Effector CD4-positive, alpha-beta T cell (primary cell): ENCODE data around the gene KCNJ13.
"Not testable (repeated sequence)": the region's sequence is repeated elsewhere in the genome, so short reads cannot be mapped to it uniquely, and the experiment has no call there.

ENCODE experiments used
- DNase-seq: peaks from one replicate; pipeline ENCODE4 v3.0.0-alpha.2; 2020

Gene KCNJ13

GRCh38 chr2:232761301-232761907, 15.0 kb downstream of the KCNJ13 start:
- no peak for DNase-seq

GRCh38 chr2:232757905-232758304, 18.5 kb downstream of the KCNJ13 start:
- no peak for DNase-seq

DNA sequence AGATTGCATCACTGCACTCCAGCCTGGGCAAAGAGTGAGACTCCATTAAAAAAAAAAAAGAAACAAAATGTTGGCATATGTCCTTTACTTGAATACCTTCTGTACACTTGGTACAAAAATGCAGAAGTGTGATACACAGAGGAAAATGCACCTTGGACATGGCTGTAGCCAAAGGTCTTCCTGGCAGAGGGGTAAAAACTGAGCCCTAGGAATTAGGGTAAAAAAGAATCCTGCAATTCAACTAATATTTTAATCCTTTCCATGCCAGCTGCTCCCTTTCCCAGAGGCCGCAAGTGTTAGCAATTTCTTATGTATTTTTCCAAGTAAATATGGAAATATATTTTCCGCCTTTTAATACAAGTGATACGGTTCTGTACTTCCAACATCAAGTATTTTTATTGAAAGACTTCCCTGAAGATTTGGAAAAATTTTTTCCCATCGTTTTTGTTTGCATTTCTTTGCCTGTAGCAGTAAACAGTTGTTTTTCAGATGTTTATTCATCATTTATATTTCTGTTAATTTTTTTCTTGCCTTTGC, 26.2 kb downstream of the KCNJ13 start:
- no peak for DNase-seq

DNA sequence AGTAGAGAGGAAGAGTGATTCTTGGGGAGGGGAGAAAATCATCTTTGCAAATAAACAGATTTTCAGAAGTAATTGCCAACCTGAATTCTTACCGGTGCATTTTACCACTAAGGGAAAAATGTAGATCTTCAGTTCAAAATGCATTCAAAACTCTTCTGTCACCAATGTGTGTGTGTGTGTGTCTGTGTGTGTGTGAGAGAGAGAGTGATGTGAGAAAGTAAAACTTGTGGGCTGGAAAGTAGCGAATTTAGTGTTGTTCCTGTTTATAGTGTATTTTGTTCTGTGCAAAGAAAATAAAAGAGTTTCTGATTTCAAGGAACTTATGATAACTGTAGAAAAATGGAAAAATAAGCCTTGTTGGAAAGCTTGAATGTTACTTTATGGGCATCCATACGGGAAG, 27.0 kb downstream of the KCNJ13 start:
- DNase-seq, result no peak

DNA sequence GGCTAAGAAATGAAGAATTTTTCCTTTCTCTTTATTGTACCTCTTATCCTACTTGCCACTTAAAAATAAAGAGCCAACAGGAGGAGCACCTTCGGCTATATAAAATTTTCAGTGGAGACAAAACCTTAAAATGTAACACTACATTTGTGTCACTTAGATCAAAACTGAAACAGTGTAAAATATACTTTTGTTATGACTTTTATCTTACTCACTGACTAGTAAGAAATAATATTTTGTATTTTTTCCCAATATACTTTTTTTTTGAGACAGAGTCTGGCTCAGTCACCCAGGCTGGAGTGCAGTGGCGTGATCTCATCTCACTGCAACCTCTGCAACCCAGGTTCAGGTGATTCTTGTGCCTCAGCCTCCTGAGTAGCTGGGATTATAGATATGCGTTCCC, 28.3 kb downstream of the KCNJ13 start:
- no peak for DNase-seq

DNA sequence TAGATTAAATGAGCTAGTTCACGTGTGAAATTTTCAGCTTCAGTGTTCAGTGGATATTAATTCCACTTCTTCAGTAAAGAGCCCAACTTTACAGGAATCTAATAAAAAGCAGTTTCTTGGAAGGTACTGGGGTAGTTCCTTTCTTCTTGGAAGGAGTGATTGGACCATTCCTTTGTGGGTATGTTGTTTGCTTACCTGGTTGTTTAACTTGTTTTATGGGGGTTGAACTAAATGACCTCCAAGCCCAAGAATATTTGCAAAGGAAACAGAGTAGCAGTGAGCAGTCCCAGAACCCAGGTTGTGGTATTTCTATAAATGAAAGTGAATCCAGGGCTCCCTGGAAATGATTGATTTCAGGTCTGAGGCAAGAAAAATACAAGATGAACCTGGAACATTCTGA, 31.4 kb downstream of the KCNJ13 start:
- no peak for DNase-seq

- DNase-seq, result no peak
Observed at GRCh38 chr2:232741972-232742371, 34.4 kb downstream of the KCNJ13 start.

DNA sequence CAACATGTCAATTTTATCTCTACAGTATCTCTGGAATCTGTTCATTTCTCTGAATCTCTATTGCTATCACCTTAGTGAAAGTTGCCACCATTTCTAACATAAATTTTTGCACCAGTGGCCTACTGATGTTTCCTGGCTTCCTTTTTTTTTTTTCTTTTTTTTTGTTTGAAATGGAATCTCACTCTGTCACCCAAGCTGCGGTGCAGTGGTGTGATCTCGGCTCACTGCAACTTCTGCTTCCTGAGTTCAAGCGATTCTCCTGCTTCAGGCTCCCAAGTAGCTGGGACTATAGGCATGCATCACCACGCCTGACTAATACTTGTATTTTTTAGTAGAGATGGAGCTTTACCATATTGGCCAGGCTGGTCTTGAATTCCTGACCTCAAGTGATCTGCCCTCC, 35.1 kb downstream of the KCNJ13 start:
- no peak for DNase-seq

- DNase-seq, result no peak
Observed at GRCh38 chr2:232731470-232731869, 44.9 kb downstream of the KCNJ13 start.

GRCh38 chr2:232728785-232729184, 47.6 kb downstream of the KCNJ13 start:
- DNase-seq, result no peak

- no peak for DNase-seq
Observed at GRCh38 chr2:232723027-232723426, 53.3 kb downstream of the KCNJ13 start.

GRCh38 chr2:232721882-232722281, 54.5 kb downstream of the KCNJ13 start:
- no peak for DNase-seq

DNA sequence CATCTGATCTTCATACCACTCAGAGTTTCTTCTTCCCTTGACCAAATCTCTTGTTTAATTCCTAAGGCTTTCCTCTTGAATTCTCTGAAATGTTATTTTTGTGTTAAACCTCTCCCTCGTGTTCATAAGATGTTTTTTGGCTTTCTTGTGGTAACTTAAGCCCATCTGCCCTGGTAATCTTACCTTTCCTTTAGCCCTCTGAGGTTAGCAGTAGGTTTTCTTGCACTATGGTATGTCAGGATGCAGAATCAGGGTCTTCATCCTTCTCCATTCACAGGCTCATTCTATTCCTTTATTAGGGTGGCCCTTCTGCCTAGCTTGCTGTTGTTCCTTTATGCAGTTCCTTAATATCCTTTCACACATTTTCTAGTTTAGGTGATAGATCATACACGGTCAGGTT, 55.1 kb downstream of the KCNJ13 start:
- no peak for DNase-seq

DNA sequence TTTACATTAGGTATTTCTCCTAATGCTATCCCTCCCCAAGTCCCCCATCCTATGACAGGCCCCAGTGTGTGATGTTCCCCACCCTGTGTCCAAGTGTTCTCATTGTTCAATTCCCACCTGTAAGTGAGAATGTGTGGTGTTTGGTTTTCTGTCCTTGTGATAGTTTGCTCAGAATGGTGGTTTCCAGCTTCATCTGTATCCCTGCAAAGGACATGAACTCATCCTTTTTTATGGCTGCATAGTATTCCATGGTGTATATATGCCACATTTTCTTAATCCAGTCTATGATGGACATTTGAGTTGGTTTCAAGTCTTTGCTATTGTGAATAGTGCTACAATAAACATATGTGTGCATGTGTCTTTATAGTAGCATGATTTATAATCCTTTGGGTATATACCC, 56.3 kb downstream of the KCNJ13 start:
- not testable (repeated sequence) for DNase-seq
